Measurements from ENCODE around the gene CST9L. TPM values are rescaled to one million over a fixed set of nuclear protein-coding genes. Genes with fewer than 3 reads are reported as not detected.

The CST9L gene
- total RNA-seq, 1 donor from 2014 or later = not detected

DNA sequence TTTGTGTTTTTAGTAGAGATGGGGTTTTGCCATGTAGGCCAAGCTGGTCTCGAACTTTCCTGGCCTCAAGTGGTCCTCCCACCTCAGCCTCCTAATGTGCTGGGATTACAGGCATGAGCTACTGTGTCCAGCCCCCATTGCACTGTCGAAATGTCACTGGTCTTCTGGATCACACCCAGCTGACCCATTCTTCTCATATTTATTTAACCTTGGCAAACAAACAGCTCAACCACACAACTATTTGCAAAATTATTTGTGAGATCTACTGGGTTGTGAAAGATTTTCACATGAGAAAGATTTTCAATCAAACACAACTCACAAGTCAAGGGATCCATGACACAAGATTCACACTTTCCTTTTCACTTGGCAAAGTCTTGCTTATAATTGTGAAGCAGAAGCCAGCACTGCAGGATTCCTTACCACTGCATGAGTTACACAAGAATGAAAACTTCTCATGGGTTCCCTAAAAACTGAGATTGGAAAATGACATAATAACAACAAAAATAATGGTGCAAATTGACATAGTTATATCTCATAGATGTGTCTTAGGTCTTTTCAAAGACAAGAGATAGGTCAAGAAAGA, 2.0 kb upstream of the CST9L start:
- DNase-seq (ENCODE audit: low spot score in 2 of 2) = no peak

DNA sequence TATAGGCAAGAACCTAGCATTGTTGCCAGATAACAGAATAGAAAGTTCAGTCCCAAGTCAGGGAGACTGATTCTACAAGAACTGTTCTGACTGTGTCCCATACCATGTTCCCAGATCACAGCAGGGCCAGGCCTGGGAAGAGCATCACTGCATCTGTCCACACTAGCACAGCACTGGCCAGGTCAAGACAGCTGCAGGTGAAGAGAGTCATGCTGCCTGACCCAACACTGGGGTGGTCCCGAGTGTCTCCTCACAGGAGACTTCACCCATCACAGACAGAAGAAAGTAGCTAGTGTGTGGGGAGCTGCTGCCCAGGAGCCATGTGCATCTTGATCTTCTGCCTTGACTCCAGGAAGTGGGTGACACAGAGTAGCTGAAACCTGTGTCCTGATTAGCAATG, 1.3 kb upstream of the CST9L start:
- intact Hi-C loops (cut with DNase I) = no loop called here
- Histone ChIP-seq H3K4me3 (no peak overlapping the region), H3K9me3 (no peaks in the 10 kb centered on the region), H3K36me3 (no peaks in the 10 kb centered on the region), H3K27me3 (no peaks in the 10 kb centered on the region), H3K4me1 (no peaks in the 10 kb centered on the region), H3K27ac (no peak overlapping the region)
- TF ChIP-seq, protein P1, sequence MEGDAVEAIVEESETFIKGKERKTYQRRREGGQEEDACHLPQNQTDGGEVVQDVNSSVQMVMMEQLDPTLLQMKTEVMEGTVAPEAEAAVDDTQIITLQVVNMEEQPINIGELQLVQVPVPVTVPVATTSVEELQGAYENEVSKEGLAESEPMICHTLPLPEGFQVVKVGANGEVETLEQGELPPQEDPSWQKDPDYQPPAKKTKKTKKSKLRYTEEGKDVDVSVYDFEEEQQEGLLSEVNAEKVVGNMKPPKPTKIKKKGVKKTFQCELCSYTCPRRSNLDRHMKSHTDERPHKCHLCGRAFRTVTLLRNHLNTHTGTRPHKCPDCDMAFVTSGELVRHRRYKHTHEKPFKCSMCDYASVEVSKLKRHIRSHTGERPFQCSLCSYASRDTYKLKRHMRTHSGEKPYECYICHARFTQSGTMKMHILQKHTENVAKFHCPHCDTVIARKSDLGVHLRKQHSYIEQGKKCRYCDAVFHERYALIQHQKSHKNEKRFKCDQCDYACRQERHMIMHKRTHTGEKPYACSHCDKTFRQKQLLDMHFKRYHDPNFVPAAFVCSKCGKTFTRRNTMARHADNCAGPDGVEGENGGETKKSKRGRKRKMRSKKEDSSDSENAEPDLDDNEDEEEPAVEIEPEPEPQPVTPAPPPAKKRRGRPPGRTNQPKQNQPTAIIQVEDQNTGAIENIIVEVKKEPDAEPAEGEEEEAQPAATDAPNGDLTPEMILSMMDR (IDR thresholded peaks at IDR 0.05) = no peak
- no peak for DNase-seq (ENCODE audit: low spot score in 2 of 2)

More for the DNA sequence above, 2.0 kb upstream of the CST9L start:
- no peak overlapping the region for H3K27ac ChIP-seq
- H3K27me3 ChIP-seq = no peaks in the 10 kb centered on the region
- intact Hi-C loops (cut with DNase I) = no loop called here
- H3K4me3 ChIP-seq = no peak overlapping the region
- no peaks in the 10 kb centered on the region for H3K4me1 ChIP-seq
- no peaks in the 10 kb centered on the region for H3K9me3 ChIP-seq
- TF ChIP-seq, protein P1 (IDR thresholded peaks at IDR 0.05) = no peak
- no peaks in the 10 kb centered on the region for H3K36me3 ChIP-seq

GRCh38 chr20:23568971-23569330, 667 bp upstream of the CST9L start:
- TF ChIP-seq, protein P1 (IDR thresholded peaks at IDR 0.05) = no peak
- no peak for DNase-seq (ENCODE audit: low spot score in 2 of 2)

DNA sequence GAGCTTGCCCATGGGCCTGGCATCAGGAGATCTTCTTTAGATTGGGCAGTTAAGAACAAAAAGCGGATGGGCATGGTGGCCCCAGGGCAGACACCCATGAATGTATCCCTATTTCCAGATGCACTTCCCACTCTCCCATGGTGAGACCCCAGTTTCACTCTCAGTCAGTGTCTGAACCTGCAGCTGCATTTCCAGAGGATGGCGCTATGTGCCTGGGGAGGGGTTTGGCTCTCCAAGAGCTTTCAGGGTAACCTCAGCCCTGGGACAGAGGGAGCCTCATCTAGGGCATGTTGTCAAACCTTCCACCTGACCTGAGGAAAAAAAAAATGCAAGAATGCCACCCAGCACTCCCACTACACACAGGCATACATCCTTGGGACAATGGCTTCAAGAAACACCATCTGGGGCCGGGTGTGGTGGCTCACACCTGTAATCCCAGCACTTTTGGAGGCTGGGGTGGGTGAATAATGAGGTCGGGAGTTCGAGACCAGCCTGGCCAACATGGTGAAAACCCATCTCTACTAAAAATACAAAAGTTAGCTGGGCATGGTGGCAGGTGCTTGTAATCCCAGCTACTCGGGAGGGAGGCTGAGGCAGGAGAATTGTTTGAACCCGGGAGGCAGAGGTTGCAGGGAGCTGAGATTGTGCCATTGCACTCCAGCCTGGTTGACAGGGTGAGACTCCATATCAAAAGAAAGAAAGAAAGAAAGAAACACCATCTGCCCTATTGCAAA, 1.9 kb downstream of the CST9L start:
- intact Hi-C loops (cut with DNase I) = no loop called here
- H3K9me3 ChIP-seq = peaks cover 0 to 13% of the 10 kb centered on the region in 2 donors
- no peaks in the 10 kb centered on the region for H3K4me1 ChIP-seq
- no peak overlapping the region for H3K27ac ChIP-seq
- TF ChIP-seq, protein P1 (IDR thresholded peaks at IDR 0.05) = no peak
- no peak for DNase-seq (ENCODE audit: low spot score in 2 of 2)
- no peak overlapping the region for H3K4me3 ChIP-seq
- H3K36me3 ChIP-seq = no peaks in the 10 kb centered on the region
- no peaks in the 10 kb centered on the region for H3K27me3 ChIP-seq

More at GRCh38 chr20:23568971-23569330, 667 bp upstream of the CST9L start:
- no peaks in the 10 kb centered on the region for H3K27me3 ChIP-seq
- H3K9me3 ChIP-seq = no peaks in the 10 kb centered on the region
- no peaks in the 10 kb centered on the region for H3K4me1 ChIP-seq
- H3K36me3 ChIP-seq = no peaks in the 10 kb centered on the region
- intact Hi-C loops (cut with DNase I) = no loop called here
- H3K27ac ChIP-seq = no peak overlapping the region
- H3K4me3 ChIP-seq = no peak overlapping the region

- intact Hi-C loops (cut with DNase I) = no loop called here
- TF ChIP-seq, protein P1 (IDR thresholded peaks at IDR 0.05) = no peak
- Histone ChIP-seq H3K27ac (no peak overlapping the region), H3K9me3 (peaks cover 0 to 17% of the 10 kb centered on the region in 2 donors), H3K36me3 (no peaks in the 10 kb centered on the region), H3K4me1 (no peaks in the 10 kb centered on the region), H3K4me3 (no peak overlapping the region), H3K27me3 (no peaks in the 10 kb centered on the region)
- no peak for DNase-seq (ENCODE audit: low spot score in 2 of 2)
These were observed 2.7 kb downstream of the CST9L start for GRCh38 chr20:23565503-23566045.

Measured in ascending aorta (tissue), 2 donors.